ENCODE results near the gene CIT.

- TF ChIP-seq CTCF (IDR thresholded peaks at IDR 0.05) (no peak), POLR2A (IDR thresholded peaks at IDR 0.05) (no peak)
These were observed 211.8 kb downstream of the CIT start for GRCh38 chr12:119665164-119665929.

All from body of pancreas (tissue), 4 donors.